ENCODE measurements around the gene WDR70. TPM values are rescaled to one million over a fixed set of nuclear protein-coding genes. Genes with fewer than 3 reads are reported as not detected.

The WDR70 gene
- total and polyA plus RNA-seq, 2 of the 8 experiments (the other 6 are each of a cell fraction or from before 2014, with no cell fraction given), result 10.6 to 37.4 TPM

- TF ChIP-seq CTBP2 (IDR thresholded peaks at IDR 0.05; ENCODE audit: borderline replicate concordance, insufficient read depth, insufficient read length, low read length) (no peak), ATF2 (IDR thresholded peaks at IDR 0.05; ENCODE audit: low read length) (no peak), POLR2A (IDR thresholded peaks at IDR 0.05; ENCODE audit: control extremely low read depth in 1 of 2, low read depth in 2 of 2, low read length in 2 of 2) (no peak), ASH2L (IDR thresholded peaks at IDR 0.05; ENCODE audit: low read length) (no peak), RFX5 (IDR thresholded peaks at IDR 0.05; ENCODE audit: borderline replicate concordance, low read depth, low read length) (no peak), GABPA (IDR thresholded peaks at IDR 0.05; ENCODE audit: borderline replicate concordance, insufficient read depth, low read length) (no peak), SIN3A (conservative IDR thresholded peaks at IDR 0.05 in 1 of 2, IDR thresholded peaks at IDR 0.05 in 1 of 2; ENCODE audit: low read depth in 1 of 2, low read length in 2 of 2) (no peak), SAP30 (IDR thresholded peaks at IDR 0.05; ENCODE audit: insufficient read depth, insufficient replicate concordance, low read length) (no peak)
Measured at GRCh38 chr5:37657046-37657445, 277.9 kb downstream of the WDR70 start (continued).
